Activated T-helper 1 cell treated with anti-CD3 and anti-CD28 coated beads, Interleukin-2, amount 50 U/mL, for 16 hours (primary cell): Measurements from ENCODE around the gene POLD2.

Experiments used
- DNase-seq, 2 donors: peaks; one replicate each; pipeline ENCODE4 v3.0.0-alpha.2; 2020; ENCODE audit warnings: low read depth in 1 of 2, low spot score in 1 of 2

The POLD2 gene

GRCh38 chr7:44114586-44115310 lies 8.6 kb downstream of the POLD2 start:
- no peak for DNase-seq

- DNase-seq, result no peak
Measured at GRCh38 chr7:44113764-44114354, 9.5 kb downstream of the POLD2 start.

- DNase-seq, result no peak
Measured at GRCh38 chr7:44112997-44113763, 10.2 kb downstream of the POLD2 start.

GRCh38 chr7:44112231-44112996 lies 10.9 kb downstream of the POLD2 start:
- DNase-seq, result no peak

GRCh38 chr7:44111761-44112160 lies 11.6 kb downstream of the POLD2 start:
- no peak for DNase-seq

- no peak for DNase-seq
Measured at GRCh38 chr7:44110719-44111635, 12.4 kb downstream of the POLD2 start.

- DNase-seq, result no peak
Measured at GRCh38 chr7:44109991-44110390, 13.4 kb downstream of the POLD2 start.

GRCh38 chr7:44108768-44109750 lies 14.3 kb downstream of the POLD2 start:
- DNase-seq, result no peak

GRCh38 chr7:44107961-44108767 lies 15.2 kb downstream of the POLD2 start:
- no peak for DNase-seq

- no peak for DNase-seq
Measured at GRCh38 chr7:44107116-44107960, 16.0 kb downstream of the POLD2 start.

GRCh38 chr7:44106311-44107065 lies 16.9 kb downstream of the POLD2 start:
- DNase-seq, result no peak

GRCh38 chr7:44105832-44106231 lies 17.5 kb downstream of the POLD2 start:
- no peak for DNase-seq

GRCh38 chr7:44104860-44105771 lies 18.2 kb downstream of the POLD2 start:
- DNase-seq, result no peak

- DNase-seq, result no peak
Measured at GRCh38 chr7:44103923-44104859, 19.2 kb downstream of the POLD2 start, which contains the start of gene AEBP1. TSS of gene AEBP1 (plus strand) at chr7:44104345. CDS start at chr7:44104666, 321 bp downstream.

- DNase-seq, result no peak
Measured at GRCh38 chr7:44103566-44103922, 19.8 kb downstream of the POLD2 start.
